Esophagus squamous epithelium (tissue), 5 donors: ENCODE data around the gene MBP. TPM values are rescaled to one million over a fixed set of nuclear protein-coding genes. Genes with fewer than 3 reads are reported as not detected.

ENCODE experiments used
- DNase-seq: peaks from one replicate; lab custom pipeline; 2025; lab: John Stamatoyannopoulos, UW
- H3K27ac ChIP-seq, 4 donors: fragments of 200-600 bp; sonication (generic); one replicate each; pipeline ENCODE4 v1.5.1; 2016 to 2019; ENCODE audit warnings: mild to moderate bottlenecking in 1 of 4
- H3K27me3 ChIP-seq, 4 donors: fragments of 200-600 bp; sonication (generic); 1 replicate in 3 of 4; 2 replicates in 1 of 4; pipeline versions ENCODE4 v1.5.1 to v1.6.0; 2017 to 2021; ENCODE audit warnings: antibody characterized with exemption in 1 of 4
- H3K36me3 ChIP-seq, 3 donors: fragments of 200-600 bp; sonication (generic); one replicate each; pipeline ENCODE4 v1.5.1; 2016 to 2019
- H3K4me1 ChIP-seq, 3 donors: fragments of 200-600 bp; sonication (generic); one replicate each; pipeline ENCODE4 v1.5.1; 2017 to 2019
- H3K4me3 ChIP-seq, 4 donors: fragments of 200-600 bp; sonication (generic); 1 replicate in 3 of 4; 2 replicates in 1 of 4; pipeline ENCODE4 v1.5.1; 2016 to 2019; ENCODE audit warnings: mild to moderate bottlenecking in 2 of 4, moderate library complexity in 1 of 4
- H3K9me3 ChIP-seq, 3 donors: fragments of 200-600 bp; sonication (generic); one replicate each; pipeline ENCODE4 v1.5.1; 2016 to 2019
- CTCF ChIP-seq, 6 experiments: fragments of 450-650 bp in 4 of 6; fragments of 200-600 bp in 2 of 6; sonication (generic) in 2 of 6; IDR thresholded peaks; one replicate each; pipeline ENCODE4 v1.5.1; 2016 to 2019; ENCODE audit warnings: antibody characterized with exemption in 6 of 6, mild to moderate bottlenecking in 4 of 6, moderate library complexity in 4 of 6
- POLR2A ChIP-seq, 4 donors: fragments of 450-650 bp; IDR thresholded peaks; one replicate each; pipeline ENCODE4 v1.6.1; 2017; ENCODE audit warnings: antibody characterized with exemption in 4 of 4, mild to moderate bottlenecking in 4 of 4, moderate library complexity in 3 of 4
- WGBS, 2 donors: methylation state at CpG; one replicate each; pipeline ENCODE4 v1.1.5; 2018; 5-methylcytosine and 5-hydroxymethylcytosine counted together
- intact Hi-C: fragments of 100-400 bp; cut with DNase I; formaldehyde crosslinking; loops from one replicate; pipeline ENCODE4 v1.15.0; 2022
- total RNA-seq, 4 donors: library from RNA; depleted of rRNA; stranded (reverse); fragments of >200 nt; gene quantifications; one replicate each; pipeline ENCODE4 v1.1.0, GENCODE V29; 2016
- donor health status: DM: yes; HTN: yes; CAD: no.

MBP gene
- total RNA-seq, 4 donors from 2014 or later = 21.9 to 38.9 (median 25.2) TPM

GRCh38 chr18:77108821-77109647 lies 23.5 kb downstream of the MBP start:
- TF ChIP-seq CTCF (IDR thresholded peaks at IDR 0.05) (no peak), POLR2A (IDR thresholded peaks at IDR 0.05) (no peak)
- peaks cover 25 to 90% (median 43%) of the 10 kb centered on the region in 3 donors for H3K4me1 ChIP-seq

DNA sequence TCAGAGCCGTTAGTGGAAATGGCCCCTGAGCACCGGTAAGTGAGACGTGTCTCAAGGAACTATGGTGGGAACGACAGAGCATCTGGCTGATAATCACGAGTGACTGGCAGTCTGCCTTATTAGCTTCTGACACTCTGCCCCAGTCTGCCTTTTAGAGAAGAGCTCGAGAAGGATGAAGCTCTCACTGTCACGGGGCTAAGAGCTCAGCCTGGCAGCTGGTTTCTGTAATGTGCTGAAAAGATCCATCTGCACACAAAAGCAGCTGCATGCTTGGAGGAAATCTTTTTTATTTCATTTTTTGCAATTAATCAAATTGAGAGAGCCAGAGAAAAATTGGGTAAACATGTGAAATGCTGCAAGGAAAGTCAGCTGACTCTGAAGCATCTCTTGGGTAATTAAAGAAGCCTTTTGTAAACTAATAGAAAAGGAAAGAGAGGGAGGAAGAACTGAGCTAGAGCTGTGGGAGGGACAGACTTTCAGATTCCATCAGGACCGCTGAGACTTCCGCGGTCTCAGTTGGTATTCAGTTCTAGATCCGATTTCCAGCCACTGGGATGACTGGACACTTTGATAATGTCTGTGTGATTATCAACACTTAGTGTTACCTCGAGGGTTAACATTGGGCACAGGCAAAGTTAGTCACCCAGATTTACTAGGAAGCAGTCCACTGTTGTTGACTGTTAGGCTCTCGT lies 24.4 kb downstream of the MBP start:
- intact Hi-C loops = no loop called here
- 24% methylated on average over 12 to 13 of the region's 13 CpGs for WGBS, 2 donors
- Histone ChIP-seq H3K4me3 (peak overlapping the region in 1 of 4 donors; percentile 23), H3K36me3 (peaks cover 0 to 22% (median 3%) of the 10 kb centered on the region in 3 donors), H3K4me1 (peaks cover 17 to 90% (median 34%) of the 10 kb centered on the region in 3 donors), H3K27ac (peak overlapping the region; percentile 41 to 79 (median 72)), H3K27me3 (no peaks in the 10 kb centered on the region), H3K9me3 (no peaks in the 10 kb centered on the region)
- DNase-seq = no peak
- no peak for TF ChIP-seq CTCF (IDR thresholded peaks at IDR 0.05)
- peak in 1 of 4 donors; percentile 4 for TF ChIP-seq POLR2A (IDR thresholded peaks at IDR 0.05)

More at GRCh38 chr18:77108821-77109647, 23.5 kb downstream of the MBP start:
- no peaks in the 10 kb centered on the region for H3K27me3 ChIP-seq
- peak overlapping the region; percentile 41 to 79 (median 72) for H3K27ac ChIP-seq
- H3K4me3 ChIP-seq = peak overlapping the region in 1 of 4 donors; percentile 23
- WGBS, 2 donors = 56 to 71% methylated on average over 6 of the region's 7 CpGs
- H3K36me3 ChIP-seq = peaks cover 0 to 13% (median 3%) of the 10 kb centered on the region in 3 donors
- intact Hi-C loops = no loop called here
- no peak for DNase-seq
- no peaks in the 10 kb centered on the region for H3K9me3 ChIP-seq

- 59 to 61% methylated on average over 5 of the region's 5 CpGs for WGBS, 2 donors
- DNase-seq = no peak
- intact Hi-C loops = no loop called here
- no peaks in the 10 kb centered on the region for H3K27me3 ChIP-seq
- peaks cover 15 to 90% (median 34%) of the 10 kb centered on the region in 3 donors for H3K4me1 ChIP-seq
- peaks cover 0 to 24% (median 3%) of the 10 kb centered on the region in 3 donors for H3K36me3 ChIP-seq
- no peaks in the 10 kb centered on the region for H3K9me3 ChIP-seq
- peak overlapping the region; percentile 41 to 79 (median 72) for H3K27ac ChIP-seq
- no peak overlapping the region for H3K4me3 ChIP-seq
- TF ChIP-seq POLR2A (IDR thresholded peaks at IDR 0.05) = no peak
- TF ChIP-seq CTCF (IDR thresholded peaks at IDR 0.05) = no peak
Observed at GRCh38 chr18:77107292-77107691, 25.3 kb downstream of the MBP start.

- intact Hi-C loops = no loop called here
- H3K27me3 ChIP-seq = no peaks in the 10 kb centered on the region
- H3K9me3 ChIP-seq = no peaks in the 10 kb centered on the region
- H3K4me1 ChIP-seq = peaks cover 18 to 90% (median 40%) of the 10 kb centered on the region in 3 donors
- DNase-seq = no peak
- peak overlapping the region in 2 of 4 donors; percentile 79 for H3K27ac ChIP-seq
- TF ChIP-seq POLR2A (IDR thresholded peaks at IDR 0.05) = no peak
- no peak for TF ChIP-seq CTCF (IDR thresholded peaks at IDR 0.05)
- WGBS, 2 donors = 78 to 84% methylated on average over 11 to 13 of the region's 15 CpGs
- H3K36me3 ChIP-seq = peaks cover 0 to 24% (median 3%) of the 10 kb centered on the region in 3 donors
- no peak overlapping the region for H3K4me3 ChIP-seq
Observed at GRCh38 chr18:77106331-77106730, 26.3 kb downstream of the MBP start.
